ENCODE data around the gene CTNNBL1.

Gene CTNNBL1

DNA sequence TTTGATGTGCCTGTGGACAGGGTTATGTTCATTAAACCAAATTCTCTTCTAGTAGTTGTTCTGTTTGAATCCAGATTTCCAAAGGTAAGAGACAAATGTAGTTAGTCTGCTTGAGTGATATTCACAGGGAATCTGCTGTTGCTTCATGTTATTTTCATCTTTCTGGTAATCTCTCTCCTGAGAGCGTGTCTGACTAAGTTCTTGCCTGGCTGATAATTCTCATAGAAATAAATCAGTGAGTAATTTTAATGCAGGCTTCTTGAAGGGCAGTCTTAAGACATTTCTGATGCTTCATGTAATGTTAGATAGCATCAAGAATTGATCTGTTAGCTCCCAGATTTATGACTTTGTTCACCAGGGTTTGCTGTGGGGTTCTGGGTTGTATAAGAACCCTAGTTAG is 54.2 kb downstream of the CTNNBL1 start:
- DNase-seq = no peak

DNA sequence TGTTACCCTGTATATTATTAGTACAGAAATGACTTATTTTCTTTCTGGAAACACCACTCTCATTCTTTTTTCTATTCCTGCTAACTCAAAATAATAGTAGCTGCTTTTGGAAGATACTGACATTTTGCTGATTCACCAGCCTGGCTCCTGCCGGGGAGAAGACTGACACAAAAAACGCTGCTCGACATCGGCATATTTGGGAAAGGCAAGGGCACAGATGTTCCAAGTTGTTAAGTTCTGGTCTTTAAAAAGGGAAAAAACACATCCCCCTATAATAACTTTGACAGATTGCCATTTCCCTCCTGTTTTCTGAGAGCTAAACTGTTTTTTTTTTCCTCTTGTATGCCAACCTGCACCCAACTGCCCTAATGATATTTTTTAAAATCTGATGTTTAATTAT is 55.4 kb downstream of the CTNNBL1 start:
- no peak for DNase-seq

DNA sequence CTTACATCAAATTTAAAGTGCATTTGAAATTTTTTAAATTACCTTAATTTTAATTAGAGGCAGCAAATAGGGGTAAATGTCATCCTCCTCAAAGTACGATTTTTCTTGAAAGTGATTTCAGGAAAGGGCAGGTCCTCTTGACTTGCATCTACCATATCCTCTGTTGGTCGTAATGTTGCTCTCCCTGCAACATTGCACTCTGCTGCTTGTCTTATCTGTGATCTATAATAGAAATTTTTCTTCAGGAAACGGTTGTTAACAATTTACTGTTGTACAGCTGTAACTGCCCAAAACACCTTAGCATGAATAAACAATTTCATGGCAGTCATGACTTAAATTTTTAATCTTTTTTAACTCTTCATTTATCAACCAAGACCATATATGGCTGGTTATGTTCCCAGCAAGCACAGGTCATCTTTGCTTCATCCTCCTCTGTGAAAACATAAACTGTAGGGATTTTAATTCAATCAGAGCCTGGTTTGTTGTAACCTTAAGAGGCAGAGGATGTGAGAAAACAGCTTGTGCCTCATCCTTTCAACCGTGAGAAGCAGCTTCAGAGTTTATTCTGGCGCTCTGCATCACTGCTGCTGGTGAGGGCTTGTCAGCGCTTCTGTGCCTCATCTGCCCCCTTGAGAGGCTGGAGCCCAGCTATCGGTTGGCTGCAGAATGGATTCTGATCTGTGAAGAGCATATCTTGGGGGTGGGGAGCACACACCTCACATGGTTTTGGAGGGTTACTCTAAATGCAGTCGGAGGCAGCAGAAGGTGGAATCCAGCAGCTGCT is 56.0 kb downstream of the CTNNBL1 start:
- no peak for DNase-seq

DNA sequence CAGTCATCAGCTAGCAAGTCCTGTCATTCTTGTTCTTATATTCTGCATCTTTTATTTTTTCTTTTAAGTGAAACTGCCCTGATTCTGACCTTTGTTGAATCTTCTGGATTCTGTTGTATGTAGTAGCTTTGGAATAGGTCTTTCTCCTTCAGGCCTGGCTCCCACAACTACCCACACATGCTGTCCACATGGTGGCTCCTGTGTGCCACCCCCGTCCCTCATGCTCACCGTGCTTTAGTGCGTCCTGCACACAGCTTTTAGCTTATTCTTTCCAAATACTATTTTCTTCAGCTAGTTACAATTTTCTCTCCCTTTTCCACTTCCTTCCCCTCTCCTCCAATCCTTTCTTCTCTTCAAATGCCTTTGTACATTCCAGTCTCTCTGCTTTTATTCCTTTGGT is 61.8 kb downstream of the CTNNBL1 start:
- DNase-seq = no peak

DNA sequence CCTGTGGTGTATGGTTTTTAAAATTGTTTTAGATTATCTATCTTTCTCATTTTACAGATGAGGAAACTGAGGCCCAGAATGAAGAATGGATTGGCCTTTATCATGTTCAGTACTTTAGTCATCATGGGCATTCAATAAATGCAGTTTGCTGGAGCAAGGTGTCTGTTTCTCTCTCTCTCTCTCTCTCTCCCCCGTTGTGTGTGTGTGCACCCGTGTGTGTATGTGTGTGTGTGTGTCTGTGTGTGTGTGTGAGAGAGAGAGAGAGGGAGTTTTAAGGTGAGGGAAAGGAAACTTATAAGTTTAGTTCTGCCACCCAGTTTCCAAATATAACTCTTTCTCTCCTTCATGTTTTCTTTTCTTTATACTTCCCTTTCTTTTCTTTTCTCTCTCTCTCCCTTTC is 62.4 kb downstream of the CTNNBL1 start:
- no peak for DNase-seq

DNA sequence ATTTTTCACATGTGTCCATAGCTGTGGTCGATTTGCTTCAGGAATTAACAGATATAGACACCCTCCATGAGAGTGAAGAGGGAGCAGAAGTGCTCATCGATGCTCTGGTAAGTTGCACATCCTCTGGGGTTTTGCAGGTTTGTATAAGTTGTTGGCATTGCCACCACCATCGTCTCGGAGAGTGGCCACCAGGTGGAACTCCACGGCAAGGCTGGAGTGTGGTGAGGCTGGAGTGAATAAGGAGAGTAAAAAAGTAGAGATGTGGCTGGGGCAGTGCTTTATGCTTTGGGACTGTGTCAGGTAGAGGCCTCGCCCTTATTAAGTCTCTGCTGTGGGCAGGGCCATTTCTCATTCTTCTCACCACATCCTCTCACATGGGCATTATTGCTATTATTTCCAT is 63.7 kb downstream of the CTNNBL1 start:
- DNase-seq = no peak

DNA sequence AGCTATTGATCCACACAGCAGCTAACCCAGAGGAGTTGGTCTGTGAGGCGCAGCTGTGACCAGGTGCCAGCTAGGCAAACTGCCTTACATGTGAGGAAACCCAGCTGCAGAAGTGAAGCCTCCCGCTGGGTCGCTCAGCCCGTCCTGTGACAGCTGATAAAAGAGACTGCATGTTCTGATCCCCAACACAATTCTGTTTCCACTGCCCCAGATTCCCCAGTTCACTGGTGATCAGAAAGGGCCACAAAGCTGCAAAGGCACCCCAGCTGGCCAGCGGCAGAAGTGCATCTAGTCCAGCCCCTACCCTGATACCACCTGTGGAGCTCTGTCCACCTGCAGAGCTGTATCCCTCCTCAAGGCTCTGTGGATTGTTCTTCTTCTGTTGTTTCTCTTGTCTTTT is 64.5 kb downstream of the CTNNBL1 start:
- DNase-seq = no peak

DNA sequence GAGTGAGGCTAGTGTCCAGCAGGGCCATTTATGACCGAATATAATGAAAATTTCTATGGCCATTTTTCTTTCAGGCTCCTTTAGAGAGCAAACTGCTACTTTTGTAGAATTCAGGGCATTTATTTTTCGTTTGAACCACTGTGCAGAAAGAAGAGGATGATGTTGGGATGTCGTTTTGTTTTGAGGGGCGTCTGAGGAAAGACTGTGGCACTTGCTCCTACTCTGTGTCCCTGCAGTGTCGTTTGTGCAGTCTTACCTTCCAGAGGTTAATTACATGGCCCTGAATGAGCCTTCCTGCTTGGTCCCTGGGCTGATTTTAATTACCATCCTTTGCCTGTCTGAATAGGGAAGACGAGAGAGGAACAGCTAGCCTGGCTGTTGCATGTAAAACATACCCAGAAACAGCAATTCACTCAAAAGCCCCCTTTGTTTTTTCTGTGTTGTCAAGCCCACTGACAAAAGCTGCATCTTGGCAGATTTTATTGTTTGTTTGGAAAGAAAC is 65.3 kb downstream of the CTNNBL1 start:
- no peak for DNase-seq

DNA sequence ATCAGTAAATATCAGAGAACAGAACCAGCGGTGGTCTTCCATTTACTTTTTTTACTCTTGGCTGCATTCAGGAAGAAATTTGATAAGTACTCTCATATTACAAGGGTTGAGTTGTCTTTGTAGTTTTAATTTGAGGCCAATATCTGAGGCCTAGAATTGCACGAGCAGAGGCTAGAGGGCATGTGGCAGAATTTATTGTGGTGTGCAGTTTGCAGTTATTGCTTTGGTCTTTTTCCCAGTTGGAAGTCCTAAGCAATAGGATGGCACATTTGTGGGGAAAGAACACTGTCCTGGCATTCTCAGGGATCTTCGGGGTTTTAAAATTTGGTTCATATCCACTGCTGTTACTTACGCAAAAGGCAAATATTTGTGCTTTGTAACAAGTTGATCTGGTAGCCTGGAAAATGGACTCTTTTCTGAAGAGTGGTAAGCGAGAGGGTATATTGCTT is 66.0 kb downstream of the CTNNBL1 start:
- no peak for DNase-seq

DNA sequence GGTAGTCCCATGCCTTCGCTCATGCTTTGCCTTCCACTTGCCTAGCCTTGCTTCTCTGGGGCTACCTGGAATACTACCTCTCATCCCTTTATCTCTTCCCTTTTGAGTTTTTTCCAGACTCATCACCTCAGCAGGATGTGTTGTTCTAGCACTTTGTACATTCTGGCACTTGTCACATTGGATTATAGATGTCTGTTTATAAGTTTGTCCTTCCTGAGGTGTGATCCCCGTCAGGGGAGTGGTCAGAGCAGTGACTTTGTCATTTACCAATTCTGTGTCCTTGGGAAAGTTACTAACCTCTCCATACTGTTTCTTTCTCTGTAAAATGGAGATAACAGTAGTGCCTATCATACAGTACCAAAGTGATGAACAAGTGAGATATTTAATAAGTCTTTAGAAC is 66.5 kb downstream of the CTNNBL1 start:
- no peak for DNase-seq

DNA sequence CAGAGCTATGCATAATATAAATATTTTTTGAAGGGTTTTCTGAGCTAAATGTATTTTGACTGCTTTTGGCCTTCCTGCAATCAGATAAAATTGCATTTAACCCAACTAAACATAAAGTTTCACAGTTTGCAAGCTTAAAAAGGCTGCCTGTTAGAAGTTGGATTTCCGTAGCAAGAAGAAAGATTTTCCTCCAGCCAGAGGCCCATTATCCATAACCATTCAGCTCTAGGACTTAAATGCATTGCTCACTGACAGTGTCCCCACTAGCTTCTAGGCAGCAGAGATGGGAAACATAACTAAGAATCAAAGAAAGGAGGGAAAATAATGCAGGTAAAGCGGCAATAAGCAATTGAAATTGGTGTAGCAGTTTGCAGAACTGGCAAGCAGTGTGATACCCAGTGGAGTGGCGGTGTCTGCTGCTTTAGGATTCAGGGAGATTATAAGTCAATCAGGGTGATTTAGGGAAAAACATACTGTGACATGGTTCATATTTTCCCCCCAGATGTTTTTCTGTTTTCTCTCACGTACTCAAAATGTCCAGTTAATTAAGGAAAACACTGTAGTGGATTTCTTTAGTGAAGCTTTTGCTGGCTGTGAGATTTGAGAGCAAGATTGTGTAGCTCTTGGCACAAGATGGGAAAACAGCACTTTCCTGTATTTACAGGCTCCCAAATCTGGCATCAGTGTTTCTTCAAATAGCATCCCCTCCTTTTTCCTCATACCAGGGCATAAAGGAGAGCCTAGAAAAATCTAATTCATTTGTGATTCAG is 69.1 kb downstream of the CTNNBL1 start:
- no peak for DNase-seq

DNA sequence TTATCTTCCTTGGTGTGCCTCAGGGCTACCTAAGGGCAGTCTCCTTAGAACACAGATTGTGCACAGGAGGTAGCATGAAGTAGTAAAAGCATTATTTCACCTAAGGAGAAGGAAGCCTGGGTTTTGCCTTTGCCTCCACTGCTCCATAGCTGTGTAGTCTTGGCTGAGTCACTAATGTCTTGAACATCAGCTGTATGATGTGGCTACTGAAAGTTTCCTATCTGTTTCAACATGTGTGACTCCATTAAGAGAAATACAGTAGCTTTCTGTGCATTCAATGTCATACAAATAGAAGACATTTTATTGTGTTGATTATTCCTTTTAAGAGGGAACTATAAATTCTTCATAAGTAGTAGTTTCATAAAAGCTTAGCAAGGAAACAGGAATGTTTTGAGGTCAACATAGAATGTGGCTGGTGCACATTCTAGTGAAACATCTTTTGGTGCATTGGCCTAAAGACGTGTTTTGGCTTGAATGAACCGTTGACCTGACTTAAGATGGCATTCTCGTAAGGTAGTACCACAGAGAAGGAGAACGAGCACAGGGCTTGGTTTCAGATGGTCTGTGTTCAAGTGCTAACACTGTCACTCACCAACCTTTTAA is 70.6 kb downstream of the CTNNBL1 start:
- DNase-seq = no peak

DNA sequence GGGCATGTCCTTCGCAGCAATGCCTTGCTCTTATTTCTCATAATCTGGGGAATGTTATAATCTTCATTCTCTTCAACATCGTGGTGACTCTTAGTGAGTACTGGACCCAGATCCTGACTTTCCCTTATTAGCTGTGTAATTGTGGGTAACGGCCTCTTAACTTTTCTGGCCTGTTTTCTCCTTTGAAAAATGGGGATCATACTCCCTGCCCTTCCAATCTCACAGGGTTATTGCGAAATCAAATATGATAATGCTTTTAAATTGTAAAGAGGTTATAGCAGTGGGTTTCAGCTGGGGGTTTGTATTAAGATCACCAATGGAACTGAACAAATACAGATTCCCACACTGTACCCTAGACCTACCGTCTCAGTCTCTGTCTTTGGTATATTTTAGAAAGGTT is 77.1 kb downstream of the CTNNBL1 start:
- no peak for DNase-seq

DNA sequence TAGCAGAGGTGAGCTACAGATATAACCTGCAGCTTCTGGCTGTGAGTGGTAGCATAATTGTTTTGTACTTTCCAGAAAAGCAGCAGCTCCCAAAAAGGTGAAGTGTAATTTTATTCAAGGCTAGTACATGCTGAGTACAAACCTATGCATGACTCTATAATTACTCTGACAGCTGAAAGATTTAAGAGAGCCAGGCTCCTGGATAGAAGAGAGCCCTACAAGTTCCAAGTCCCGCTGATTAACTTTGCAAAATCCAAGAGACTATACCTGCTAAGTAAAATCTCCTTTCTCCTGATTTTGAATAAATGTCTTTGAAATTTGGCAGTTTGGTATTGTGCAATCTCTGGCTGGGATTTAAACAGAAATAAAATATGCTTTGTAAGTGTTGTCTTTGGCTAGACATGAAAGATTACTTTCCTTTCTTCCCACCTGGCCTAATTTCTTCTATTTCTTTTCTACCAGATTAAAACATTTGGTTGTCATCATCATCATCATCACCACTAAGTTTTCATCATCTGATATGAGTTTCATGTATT is 79.5 kb downstream of the CTNNBL1 start:
- no peak for DNase-seq

DNA sequence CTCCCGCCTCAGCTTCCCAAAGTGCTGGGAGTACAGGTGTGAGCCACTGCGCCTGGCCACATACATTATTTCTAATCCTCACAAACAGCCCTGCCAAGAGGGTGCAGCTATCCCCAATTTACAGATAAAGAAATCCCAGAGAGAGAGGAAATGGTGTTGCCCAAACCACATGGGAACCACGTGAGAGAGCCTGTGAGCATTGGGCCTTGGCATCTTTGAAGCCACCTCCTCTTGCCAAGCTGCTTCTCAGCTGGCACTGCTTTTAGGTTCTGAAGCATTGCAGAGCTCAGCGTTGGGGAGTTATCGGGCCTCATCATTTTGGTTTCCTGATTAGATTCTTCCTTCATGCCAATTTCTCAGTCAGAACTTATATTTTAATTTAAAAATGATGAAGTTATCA is 80.3 kb downstream of the CTNNBL1 start:
- no peak for DNase-seq

DNA sequence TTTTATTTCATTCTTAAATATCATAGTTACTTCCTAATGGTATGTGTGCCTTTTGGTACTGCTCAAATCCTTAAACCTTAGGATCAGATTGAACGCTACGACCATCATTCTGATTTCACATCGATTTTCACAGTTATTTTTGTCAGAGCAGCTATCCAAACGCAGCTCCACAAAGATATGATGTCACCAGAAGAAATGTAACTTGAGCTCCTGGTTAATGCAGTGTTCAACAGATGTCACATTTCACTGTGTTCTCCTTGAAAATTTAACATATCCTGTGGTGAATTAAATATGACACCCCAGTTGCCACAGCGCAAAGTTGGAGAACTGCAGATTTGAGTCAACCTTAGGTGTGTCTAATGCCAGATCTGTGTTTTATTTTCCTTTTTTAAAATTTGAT is 81.4 kb downstream of the CTNNBL1 start:
- no peak for DNase-seq

DNA sequence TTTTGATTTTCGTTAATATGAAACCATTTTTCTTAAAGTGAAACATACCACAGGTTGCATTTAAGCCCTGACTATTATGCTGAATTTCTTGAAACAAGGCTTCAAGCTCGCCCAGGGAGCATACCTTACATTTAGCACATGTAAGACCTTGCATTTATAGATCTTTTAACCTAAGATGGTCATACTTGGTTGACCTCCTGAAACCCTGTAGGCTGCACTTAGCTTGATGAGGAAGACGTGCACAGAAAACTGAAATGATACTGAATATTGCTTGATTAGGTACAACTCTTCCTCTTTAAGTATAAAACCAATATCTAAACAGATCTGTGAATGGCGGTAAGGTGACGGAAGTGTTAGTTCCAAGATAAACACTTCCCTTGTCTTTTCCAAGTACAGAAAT is 82.2 kb downstream of the CTNNBL1 start:
- no peak for DNase-seq

DNA sequence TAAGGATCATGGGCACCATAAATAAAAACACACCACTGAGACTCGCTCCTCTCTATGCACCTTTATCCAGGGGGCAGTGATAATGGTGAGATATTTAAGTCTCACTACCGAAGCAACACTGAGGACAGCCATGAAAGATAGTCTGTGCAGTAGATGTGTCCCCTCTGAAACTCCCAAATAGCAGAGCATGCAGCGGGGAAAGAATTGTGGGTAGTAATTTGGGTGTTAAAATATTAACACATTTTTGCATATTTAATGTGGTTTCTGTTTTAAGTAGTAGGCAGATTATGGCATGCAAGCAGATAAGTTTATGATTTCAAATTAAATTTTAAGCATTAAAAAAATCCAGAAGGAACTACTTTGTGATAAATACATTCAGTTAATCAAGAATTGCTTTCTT is 82.7 kb downstream of the CTNNBL1 start:
- DNase-seq = no peak

DNA sequence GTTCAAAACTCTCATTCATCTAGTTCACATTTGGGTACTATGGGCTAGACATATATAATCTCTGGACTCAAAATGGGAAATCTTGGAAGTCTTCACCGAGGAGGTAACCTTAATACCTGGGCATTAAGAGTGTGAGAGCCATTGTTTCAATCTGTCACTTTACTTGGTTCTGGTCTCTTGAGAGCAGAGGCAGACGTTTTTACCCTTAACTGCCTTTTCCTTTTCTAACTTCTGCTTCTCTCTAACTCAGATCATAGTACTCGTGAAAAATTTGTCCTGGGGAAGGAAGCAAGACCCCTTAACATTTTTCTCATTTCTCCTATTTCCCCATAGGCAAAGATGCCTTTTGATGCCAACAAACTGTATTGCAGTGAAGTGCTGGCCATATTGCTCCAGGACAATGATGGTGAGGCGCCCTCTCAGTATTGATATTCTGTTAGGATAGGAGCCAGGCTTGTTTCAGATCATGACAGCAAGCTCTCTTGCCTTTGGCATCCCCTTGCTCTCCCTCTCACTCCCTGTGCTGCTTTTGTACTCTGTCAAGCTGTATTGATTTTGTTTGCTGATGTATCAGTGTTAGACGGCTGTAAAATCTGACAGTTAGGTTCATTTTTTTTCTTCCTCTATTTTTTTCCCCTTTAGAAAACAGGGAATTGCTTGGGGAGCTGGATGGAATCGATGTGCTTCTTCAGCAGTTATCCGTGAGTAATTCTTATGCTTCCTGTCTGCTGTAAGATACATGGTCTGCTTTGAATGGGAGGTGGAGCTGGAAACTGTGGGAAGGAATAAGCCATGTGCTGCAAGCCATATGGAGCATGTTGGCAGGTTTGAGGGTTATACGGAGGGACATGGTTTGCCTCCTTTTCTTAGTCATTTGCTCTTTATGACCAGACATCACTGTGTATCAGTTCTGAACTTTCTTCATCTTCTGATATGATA is 83.5 kb downstream of the CTNNBL1 start:
- DNase-seq = no peak

DNA sequence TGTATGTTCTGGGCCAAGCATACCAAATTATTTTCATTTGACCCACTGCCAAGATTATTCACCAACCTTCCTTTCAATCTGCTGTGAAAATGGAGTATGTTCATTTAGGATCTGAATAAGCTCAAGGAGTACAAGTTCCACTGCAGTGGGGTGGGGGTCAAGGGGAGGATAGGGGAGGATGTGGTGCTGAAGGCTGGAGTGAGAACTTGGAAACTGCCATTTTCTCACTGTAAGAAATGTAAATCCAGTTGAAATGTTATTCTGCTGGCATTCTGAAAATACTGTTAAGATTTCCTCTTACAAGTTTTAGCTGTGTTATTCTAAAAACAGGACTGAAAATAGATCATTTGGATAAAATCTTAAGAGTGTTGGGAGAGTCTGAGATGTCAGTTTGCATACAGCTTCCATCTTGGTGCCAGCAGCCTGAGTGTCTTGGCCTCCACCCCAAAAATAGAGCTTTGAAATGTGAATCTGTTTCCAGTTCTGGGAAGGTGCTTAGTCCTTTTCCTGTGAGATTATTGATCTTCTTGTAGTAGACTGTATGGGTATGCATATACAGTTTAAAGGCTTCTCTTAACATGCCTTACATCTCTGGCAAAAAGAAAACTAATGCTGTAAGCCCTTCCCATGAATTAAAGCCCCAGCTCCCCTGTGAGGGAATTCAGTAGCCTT is 84.3 kb downstream of the CTNNBL1 start:
- DNase-seq = no peak

DNA sequence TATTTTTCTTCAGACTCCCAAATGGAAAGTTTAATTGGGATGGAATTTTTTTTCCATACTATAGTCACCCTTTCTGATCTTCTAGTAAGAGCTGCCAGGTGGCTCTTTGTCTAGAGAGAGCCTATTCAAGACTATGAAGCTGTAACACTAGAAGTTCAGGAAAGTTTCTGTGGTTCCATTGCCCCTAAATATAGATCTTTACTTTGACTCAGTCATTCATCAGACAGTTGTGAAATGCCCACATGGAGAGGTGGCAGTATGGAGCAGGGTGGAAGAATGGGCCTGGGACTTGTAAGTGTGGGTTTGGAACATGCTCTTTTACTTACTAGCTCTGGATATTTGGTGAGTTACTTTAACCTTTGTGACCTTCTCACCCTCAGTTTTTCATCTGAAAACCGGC is 87.8 kb downstream of the CTNNBL1 start:
- DNase-seq = no peak

DNA sequence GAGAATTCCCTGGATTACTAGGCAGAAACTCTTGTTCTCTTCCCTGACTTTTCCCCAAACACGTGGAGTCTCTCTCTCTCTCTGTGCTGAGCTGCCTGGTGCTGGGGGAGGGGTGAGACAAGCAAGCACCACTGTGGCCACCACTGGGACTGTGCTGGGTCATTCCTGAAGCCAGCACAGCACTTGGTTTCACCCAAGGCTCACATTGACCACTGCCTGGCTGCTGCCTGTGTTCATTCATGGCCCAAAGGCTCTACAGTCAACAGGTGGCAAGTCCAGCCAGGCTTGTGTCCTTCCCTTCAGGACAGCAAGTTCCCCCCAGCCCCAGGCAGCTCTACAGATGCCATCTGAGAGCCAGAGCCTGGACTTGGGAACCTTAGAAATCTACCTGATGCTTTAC is 92.2 kb downstream of the CTNNBL1 start:
- no peak for DNase-seq

Data from activated T-cell treated with anti-CD3 and anti-CD28 coated beads, Interleukin-2, amount 50 U/mL, for 1 hour (primary cell).